H1 (cell line): ENCODE results near the gene FRRS1L. TPM values are rescaled to one million over a fixed set of nuclear protein-coding genes. Genes with fewer than 3 reads are reported as not detected.

Source experiments
- CTCF ChIA-PET: fragments of 300-600 bp; sonication (Branson Sonifier 250); formaldehyde crosslinking; loops from one replicate; lab custom pipeline; 2021; ENCODE audit not compliant: partially characterized antibody; lab: Charles Lee
- POLR2A ChIA-PET: fragments of 300-600 bp; sonication (Branson Sonifier 250); formaldehyde crosslinking; loops from one replicate; lab custom pipeline; 2021; ENCODE audit warnings: inconsistent platforms; ENCODE audit not compliant: partially characterized antibody; lab: Charles Lee
- DNase-seq, 2 experiments: peaks; one replicate each; pipeline versions ENCODE4 v3.0.0 to v3.0.0-alpha.2; 2010 to 2022; ENCODE audit warnings: low spot score in 2 of 2, low read depth in 1 of 2, mixed read lengths in 1 of 2
- FAIRE-seq: peaks from 2 replicates; lab custom pipeline; 2011; peaks lifted over from hg19 to GRCh38; lab: Jason Lieb, UNC
- H2AFZ ChIP-seq: 2 replicates; pipeline ENCODE4 v1.8.1; 2012; ENCODE audit warnings: low read length, inconsistent platforms
- H2AK5ac ChIP-seq: 2 replicates; pipeline ENCODE4 v1.6.1; 2013; ENCODE audit warnings: low read depth, low read length
- H2BK120ac ChIP-seq: replicated peaks from 2 replicates; pipeline ENCODE3; 2013; ENCODE audit warnings: low read depth, low read length, inconsistent platforms
- H2BK12ac ChIP-seq: 2 replicates; pipeline ENCODE4 v1.6.1; 2013; ENCODE audit warnings: low read depth, low read length
- H2BK15ac ChIP-seq: 2 replicates; pipeline ENCODE4 v1.6.1; 2013; ENCODE audit warnings: low read length
- H2BK20ac ChIP-seq: 2 replicates; pipeline ENCODE4 v1.6.1; 2013; ENCODE audit warnings: low read length
- H2BK5ac ChIP-seq: 2 replicates; pipeline ENCODE4 v1.6.1; 2013; ENCODE audit warnings: low read depth, low read length
- H3K14ac ChIP-seq: 2 replicates; pipeline ENCODE4 v1.6.1; 2013; ENCODE audit warnings: inconsistent platforms; ENCODE audit not compliant: insufficient read length
- H3K18ac ChIP-seq: 2 replicates; pipeline ENCODE4 v1.6.1; 2013; ENCODE audit warnings: low read length; ENCODE audit errors: extremely low read depth
- H3K23ac ChIP-seq: 2 replicates; pipeline ENCODE4 v1.6.1; 2013; ENCODE audit warnings: inconsistent platforms; ENCODE audit not compliant: insufficient read length
- H3K23me2 ChIP-seq: 2 replicates; pipeline ENCODE4 v1.6.1; 2013; ENCODE audit warnings: low read depth, low read length
- H3K27ac ChIP-seq: 2 replicates; pipeline ENCODE4 v1.6.1; 2011; ENCODE audit warnings: low read depth, low read length, inconsistent platforms
- H3K27me3 ChIP-seq, 4 experiments: replicated peaks in 1 of 4; 1 replicate in 1 of 4; 2 replicates in 3 of 4; pipeline versions ENCODE4 v1.6.1 to v1.8.1; 2011 to 2013; ENCODE audit warnings: low read length in 3 of 4, mild to moderate bottlenecking in 3 of 4, inconsistent platforms in 2 of 4, mixed read lengths in 2 of 4, moderate library complexity in 1 of 4; ENCODE audit not compliant: control insufficient read depth in 3 of 4, insufficient read depth in 3 of 4; ENCODE audit errors: extremely low read depth in 1 of 4
- H3K36me3 ChIP-seq, 4 experiments: 2 replicates each; pipeline versions ENCODE4 v1.6.1 to v1.8.1; 2011 to 2013; ENCODE audit warnings: mild to moderate bottlenecking in 4 of 4, low read length in 3 of 4, moderate library complexity in 2 of 4, control low read depth in 1 of 4, inconsistent platforms in 1 of 4; ENCODE audit not compliant: insufficient read depth in 4 of 4, control insufficient read depth in 2 of 4
- H3K4ac ChIP-seq: replicated peaks from 2 replicates; pipeline ENCODE3; 2013; ENCODE audit warnings: low read length, low read depth, mixed read lengths, inconsistent platforms; ENCODE audit not compliant: insufficient read length
- H3K4me1 ChIP-seq, 4 experiments: replicated peaks in 1 of 4; 1 replicate in 1 of 4; 2 replicates in 3 of 4; pipeline versions ENCODE4 v1.6.1 to v1.8.1; 2011 to 2013; ENCODE audit warnings: low read length in 3 of 4, inconsistent platforms in 2 of 4, mixed read lengths in 1 of 4; ENCODE audit not compliant: insufficient read depth in 4 of 4, control insufficient read depth in 3 of 4
- H3K4me2 ChIP-seq, 2 experiments: 2 replicates each; pipeline versions ENCODE4 v1.6.1 to v1.8.1; 2011 to 2013; ENCODE audit warnings: low read depth in 2 of 2, low read length in 2 of 2, control low read depth in 1 of 2, inconsistent platforms in 1 of 2, mild to moderate bottlenecking in 1 of 2; ENCODE audit not compliant: insufficient read depth in 1 of 2
- H3K4me3 ChIP-seq, 4 experiments: fragments of 200-600, 300-600 bp in 1 of 4; sonication (generic), shearing (Covaris generic), sonication (Bioruptor Twin) in 1 of 4; 2 replicates each; pipeline versions ENCODE4 v1.5.1 to v1.8.1; 2011 to 2016; ENCODE audit warnings: low read length in 4 of 4, low read depth in 3 of 4, control low read depth in 2 of 4, inconsistent platforms in 2 of 4, mild to moderate bottlenecking in 2 of 4, mixed read lengths in 1 of 4, moderate library complexity in 1 of 4; ENCODE audit not compliant: insufficient read depth in 2 of 4; ENCODE audit errors: extremely low read depth in 1 of 4
- H3K56ac ChIP-seq: replicated peaks from 2 replicates; pipeline ENCODE3; 2013; ENCODE audit warnings: low read depth, mild to moderate bottlenecking, mixed read lengths, low read length, inconsistent platforms; ENCODE audit not compliant: insufficient read length
- H3K79me1 ChIP-seq: 2 replicates; pipeline ENCODE4 v1.6.1; 2013; ENCODE audit warnings: low read depth, low read length, control low read depth
- H3K79me2 ChIP-seq, 2 experiments: 2 replicates each; pipeline versions ENCODE4 v1.6.1 to v1.8.1; 2012 to 2013; ENCODE audit warnings: low read length in 2 of 2, mild to moderate bottlenecking in 2 of 2, inconsistent platforms in 1 of 2; ENCODE audit not compliant: insufficient read depth in 2 of 2, control insufficient read depth in 1 of 2
- H3K9ac ChIP-seq, 4 experiments: replicated peaks in 1 of 4; 1 replicate in 1 of 4; 2 replicates in 3 of 4; pipeline versions ENCODE4 v1.6.1 to v1.8.1; 2011 to 2013; ENCODE audit warnings: low read depth in 3 of 4, low read length in 3 of 4, control low read depth in 2 of 4, mild to moderate bottlenecking in 2 of 4, moderate library complexity in 2 of 4, inconsistent platforms in 1 of 4; ENCODE audit errors: extremely low read depth in 1 of 4
- H3K9me3 ChIP-seq, 2 experiments: 2 replicates each; pipeline versions ENCODE4 v1.6.1 to v1.8.1; 2012 to 2013; ENCODE audit warnings: mild to moderate bottlenecking in 2 of 2, moderate library complexity in 2 of 2, control low read depth in 1 of 2, inconsistent platforms in 1 of 2, low read depth in 1 of 2, low read length in 1 of 2, mixed read lengths in 1 of 2; ENCODE audit not compliant: insufficient read depth in 2 of 2
- H4K20me1 ChIP-seq, 2 experiments: replicated peaks in 1 of 2; 2 replicates each; pipeline versions ENCODE3 to v1.8.1; 2011 to 2013; ENCODE audit warnings: inconsistent platforms in 2 of 2, low read length in 2 of 2, mild to moderate bottlenecking in 1 of 2; ENCODE audit not compliant: insufficient read depth in 2 of 2, control insufficient read depth in 1 of 2
- H4K5ac ChIP-seq: 2 replicates; pipeline ENCODE4 v1.6.1; 2013; ENCODE audit warnings: low read length, low read depth, mixed read lengths, inconsistent platforms; ENCODE audit not compliant: insufficient read length
- H4K8ac ChIP-seq: 2 replicates; pipeline ENCODE4 v1.8.0; 2013; ENCODE audit warnings: mild to moderate bottlenecking, moderate library complexity, low read length, inconsistent platforms; ENCODE audit not compliant: insufficient read depth; ENCODE audit errors: extremely low read depth
- H4K91ac ChIP-seq: replicated peaks from 2 replicates; pipeline ENCODE3; 2013; ENCODE audit warnings: low read length, mixed read lengths, inconsistent platforms; ENCODE audit not compliant: insufficient read length
- EGR1 ChIP-seq: IDR thresholded peaks from 2 replicates; pipeline ENCODE4 v1.6.1; 2011; ENCODE audit warnings: low read depth, low read length, borderline replicate concordance
- JUND ChIP-seq: IDR thresholded peaks from 2 replicates; pipeline ENCODE4 v1.6.1; 2011; ENCODE audit warnings: mild to moderate bottlenecking, improper control_type of control experiment, low read length
- NRF1 ChIP-seq: IDR thresholded peaks from 2 replicates; pipeline ENCODE4 v1.6.1; 2011; ENCODE audit warnings: mild to moderate bottlenecking, low read depth, low read length, improper control_type of control experiment
- POU5F1 ChIP-seq: IDR thresholded peaks from 2 replicates; pipeline ENCODE4 v1.6.1; 2011; ENCODE audit warnings: low read depth, mild to moderate bottlenecking, low read length, moderate library complexity
- RFX5 ChIP-seq: IDR thresholded peaks from 2 replicates; pipeline ENCODE4 v1.6.1; 2011; ENCODE audit warnings: low read depth, low read length, improper control_type of control experiment, borderline replicate concordance
- SP2 ChIP-seq: IDR thresholded peaks from 2 replicates; pipeline ENCODE4 v1.6.1; 2012; ENCODE audit warnings: mild to moderate bottlenecking, low read length, inconsistent platforms
- TAF1 ChIP-seq: IDR thresholded peaks from 2 replicates; pipeline ENCODE4 v1.6.1; 2011; ENCODE audit warnings: mild to moderate bottlenecking, low read depth, low read length
- ZNF274 ChIP-seq: IDR thresholded peaks from 2 replicates; pipeline ENCODE4 v1.7.0; 2012; ENCODE audit warnings: low read length, borderline replicate concordance; ENCODE audit errors: extremely low read depth
- WGBS, 2 experiments: shearing (Covaris generic) in 1 of 2; methylation state at CpG; one replicate each; pipeline versions ENCODE4 v1.1.6 to v1.1.7; 2013 to 2015; ENCODE audit warnings: low lambda C conversion rate in 2 of 2, mixed read lengths in 2 of 2, inconsistent platforms in 1 of 2, low coverage in 1 of 2, missing lambda C conversion rate in 1 of 2; ENCODE audit not compliant: insufficient replicate concordance in 2 of 2, insufficient coverage in 1 of 2, insufficient read length in 1 of 2; ENCODE audit errors: extremely low coverage in 1 of 2, missing lambda C conversion rate in 1 of 2; 5-methylcytosine and 5-hydroxymethylcytosine counted together
- polyA plus RNA-seq, 7 experiments: library from polyadenylated mRNA; depleted of rRNA in 3 of 7; stranded (reverse) in 5 of 7; unstranded in 2 of 7; fragments of >200 nt in 5 of 7; fragments of 200-250 nt in 2 of 7; gene quantifications; 1 replicate in 5 of 7; 2 replicates in 1 of 7; 4 replicates in 1 of 7; pipeline versions ENCODE4 v1.2.1 to v1.2.3, GENCODE V29; 2011 to 2013; ENCODE audit warnings: missing spikeins in 2 of 7, mixed read lengths in 2 of 7
- total RNA-seq: library from RNA; stranded (reverse); fragmentation: NEBNext Ultra II Directional; extraction: Animal tissue kit (Norgen Biotek cat#: 25700); gene quantifications from 2 replicates; pipeline ENCODE4 v1.2.1, GENCODE V29; 2021
- TF ChIP-seq, protein P1 (sequence below): IDR thresholded peaks from 2 replicates; pipeline ENCODE4 v1.6.1; 2012; ENCODE audit warnings: inconsistent platforms

FRRS1L gene
- total and polyA plus RNA-seq, 2 of the 8 experiments (the other 6 are each of a cell fraction or from before 2014, with no cell fraction given) = 1.0 to 2.2 TPM

DNA sequence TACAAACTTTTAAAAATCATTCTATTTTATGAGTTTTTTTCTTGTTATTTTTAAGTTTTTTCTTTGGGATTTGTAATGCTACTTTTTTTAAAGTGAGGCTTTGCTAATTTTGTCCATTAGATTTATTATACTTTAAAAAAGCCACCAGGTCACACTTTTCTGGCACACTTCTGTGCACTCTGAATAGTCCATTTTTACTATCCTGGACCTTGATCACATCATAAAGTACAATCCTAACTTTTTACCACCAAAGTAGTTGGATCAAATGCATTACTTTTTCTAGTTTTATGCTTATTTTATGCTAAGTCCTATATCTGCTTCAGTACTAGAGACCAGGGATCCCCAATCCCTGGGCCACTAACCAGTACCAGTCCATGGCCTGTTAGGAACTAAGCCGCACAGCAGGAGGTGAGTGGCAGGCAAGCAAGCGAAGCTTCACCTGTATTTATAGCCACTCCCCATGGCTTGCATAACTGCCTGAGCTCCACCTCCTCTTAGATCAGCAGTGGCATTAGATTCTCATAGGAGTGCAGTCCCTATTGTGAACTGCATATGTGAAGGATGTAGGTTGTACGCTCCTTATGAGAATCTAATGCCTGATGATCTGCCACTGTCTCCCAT, 16.0 kb downstream of the FRRS1L start:
- H2AFZ ChIP-seq = no peak overlapping the region
- H3K4ac ChIP-seq = no peak overlapping the region
- no peak overlapping the region for H3K23ac ChIP-seq
- H2BK120ac ChIP-seq = no peak overlapping the region
- H3K27me3 ChIP-seq = 0 out of 7 replicates have a peak, but pooled peaks cover 0 to 2% (median 0%) of the 10 kb centered on the region in 4 experiments
- H4K20me1 ChIP-seq = no peaks in the 10 kb centered on the region
- H3K23me2 ChIP-seq = no peaks in the 10 kb centered on the region
- H3K56ac ChIP-seq = no peak overlapping the region
- H2BK20ac ChIP-seq = no peak overlapping the region
- no peak overlapping the region for H3K4me3 ChIP-seq
- H3K4me1 ChIP-seq = no peaks in the 10 kb centered on the region
- POLR2A ChIA-PET = no interaction called here
- H4K91ac ChIP-seq = no peak overlapping the region
- H3K27ac ChIP-seq = no peak overlapping the region
- WGBS, 2 experiments = 79% methylated on average over 3 of the region's 3 CpGs; no CpG with 5 or more reads in 1 of the 2 experiments
- H3K79me2 ChIP-seq = no peaks in the 10 kb centered on the region
- no peak overlapping the region for H3K9ac ChIP-seq
- H4K5ac ChIP-seq = no peak overlapping the region
- no peak overlapping the region for H3K18ac ChIP-seq
- H2BK15ac ChIP-seq = no peak overlapping the region
- CTCF ChIA-PET = interaction anchor here (1.0 to 1.3 kb wide), 3 partner anchors 26 to 304 kb away, joined by 3 to 4 read pairs (median 3); no protein-coding TSS in a partner anchor
- H3K14ac ChIP-seq = no peak overlapping the region
- H2BK5ac ChIP-seq = no peak overlapping the region
- H3K4me2 ChIP-seq = no peak overlapping the region
- DNase-seq = no peak
- peaks cover 14 to 16% of the 10 kb centered on the region in 2 experiments for H3K9me3 ChIP-seq
- no peaks in the 10 kb centered on the region for H3K36me3 ChIP-seq
- no peak overlapping the region for H2BK12ac ChIP-seq
- no peaks in the 10 kb centered on the region for H3K79me1 ChIP-seq
- H4K8ac ChIP-seq = no peak overlapping the region
- H2AK5ac ChIP-seq = no peak overlapping the region
- no peak for FAIRE-seq
- TF ChIP-seq SP2 = no peak
- no peak for TF ChIP-seq EGR1
- no peak for TF ChIP-seq ZNF274
- TF ChIP-seq TAF1 = no peak
- no peak for TF ChIP-seq RFX5
- TF ChIP-seq, protein P1, sequence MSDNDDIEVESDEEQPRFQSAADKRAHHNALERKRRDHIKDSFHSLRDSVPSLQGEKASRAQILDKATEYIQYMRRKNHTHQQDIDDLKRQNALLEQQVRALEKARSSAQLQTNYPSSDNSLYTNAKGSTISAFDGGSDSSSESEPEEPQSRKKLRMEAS = no peak
- no peak for TF ChIP-seq POU5F1
- no peak for TF ChIP-seq JUND
- no peak for TF ChIP-seq NRF1
